Omental fat pad (tissue), 4 donors: ENCODE data around the gene SPG11. TPM values are rescaled to one million over a fixed set of nuclear protein-coding genes. Genes with fewer than 3 reads are reported as not detected.

Experiments
- ATAC-seq: fragments of 150-250 bp; one replicate; pipeline ENCODE4 v1.9.1; 2016; ENCODE audit warnings: mild to moderate bottlenecking, moderate library complexity; ENCODE audit not compliant: low FRiP score
- DNase-seq: peaks from one replicate; pipeline ENCODE4 v3.0.0-alpha.2; 2019; ENCODE audit warnings: low spot score
- CTCF ChIP-seq, 3 donors: fragments of 450-650 bp; IDR thresholded peaks; one replicate each; pipeline ENCODE4 v1.5.1; 2016 to 2017; ENCODE audit warnings: antibody characterized with exemption in 3 of 3, mild to moderate bottlenecking in 3 of 3, moderate library complexity in 2 of 3
- total RNA-seq, 4 donors: library from RNA; depleted of rRNA; stranded (reverse); fragments of >200 nt; gene quantifications; one replicate each; pipeline ENCODE4 v1.1.0, GENCODE V29; 2016

SPG11 gene
- total RNA-seq, 4 donors from 2014 or later = 57.8 to 115 (median 63.3) TPM

- DNase-seq (no peak), ATAC-seq (no peak)
- no peak for TF ChIP-seq CTCF (IDR thresholded peaks at IDR 0.05)
Measured at GRCh38 chr15:44620081-44620480, 43.4 kb downstream of the SPG11 start.

- TF ChIP-seq CTCF (IDR thresholded peaks at IDR 0.05) = no peak
- ATAC-seq = no peak
- DNase-seq = no peak
Measured at GRCh38 chr15:44616974-44617373, 46.5 kb downstream of the SPG11 start.

GRCh38 chr15:44606740-44607139, 56.7 kb downstream of the SPG11 start:
- no peak for ATAC-seq
- no peak for DNase-seq
- no peak for TF ChIP-seq CTCF (IDR thresholded peaks at IDR 0.05)

- ATAC-seq (no peak), DNase-seq (no peak)
- no peak for TF ChIP-seq CTCF (IDR thresholded peaks at IDR 0.05)
Measured at GRCh38 chr15:44603126-44603525, 60.3 kb downstream of the SPG11 start.

GRCh38 chr15:44598892-44599291, 64.6 kb downstream of the SPG11 start:
- DNase-seq (no peak), ATAC-seq (no peak)
- no peak for TF ChIP-seq CTCF (IDR thresholded peaks at IDR 0.05)

- ATAC-seq (no peak), DNase-seq (no peak)
- TF ChIP-seq CTCF (IDR thresholded peaks at IDR 0.05) = no peak
Measured at GRCh38 chr15:44598066-44598465, 65.4 kb downstream of the SPG11 start.

GRCh38 chr15:44596511-44597010, 66.9 kb downstream of the SPG11 start:
- DNase-seq (no peak), ATAC-seq (no peak)
- TF ChIP-seq CTCF (IDR thresholded peaks at IDR 0.05) = no peak
